ENCODE results near the gene PAPPA. TPM values are rescaled to one million over a fixed set of nuclear protein-coding genes. Genes with fewer than 3 reads are reported as not detected.

PAPPA gene
- total and polyA plus RNA-seq, 2 donors from 2014 or later = 4.2 to 10.2 TPM

DNA sequence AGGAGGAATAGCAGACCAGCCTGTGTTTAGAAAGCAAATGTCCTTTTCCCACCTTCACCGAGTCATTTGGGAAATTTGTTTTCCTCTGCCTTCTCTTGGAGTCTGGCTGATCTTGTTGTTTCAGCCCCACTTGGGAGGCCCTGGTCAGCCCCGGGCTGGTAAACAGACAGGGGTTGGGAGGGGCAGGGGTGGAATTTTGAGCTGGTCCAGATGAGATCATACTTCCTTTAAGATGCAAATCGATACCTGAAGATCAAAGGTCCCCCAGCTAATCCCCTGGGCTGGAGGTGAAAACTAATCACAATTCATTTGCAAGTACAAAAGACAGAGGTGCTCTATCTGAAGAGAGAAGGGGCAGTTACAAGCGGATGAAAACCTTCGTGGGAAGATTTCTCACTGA lies 118.4 kb downstream of the PAPPA start:
- H3K27me3 ChIP-seq (ENCODE audit: control insufficient read depth, insufficient read depth, low read length) = no peaks in the 10 kb centered on the region
- no peak overlapping the region for H3K4me3 ChIP-seq (ENCODE audit: low read length in 3 of 3)
- intact Hi-C loops (cut with DNase I) = no loop called here
- TF ChIP-seq, protein P1, sequence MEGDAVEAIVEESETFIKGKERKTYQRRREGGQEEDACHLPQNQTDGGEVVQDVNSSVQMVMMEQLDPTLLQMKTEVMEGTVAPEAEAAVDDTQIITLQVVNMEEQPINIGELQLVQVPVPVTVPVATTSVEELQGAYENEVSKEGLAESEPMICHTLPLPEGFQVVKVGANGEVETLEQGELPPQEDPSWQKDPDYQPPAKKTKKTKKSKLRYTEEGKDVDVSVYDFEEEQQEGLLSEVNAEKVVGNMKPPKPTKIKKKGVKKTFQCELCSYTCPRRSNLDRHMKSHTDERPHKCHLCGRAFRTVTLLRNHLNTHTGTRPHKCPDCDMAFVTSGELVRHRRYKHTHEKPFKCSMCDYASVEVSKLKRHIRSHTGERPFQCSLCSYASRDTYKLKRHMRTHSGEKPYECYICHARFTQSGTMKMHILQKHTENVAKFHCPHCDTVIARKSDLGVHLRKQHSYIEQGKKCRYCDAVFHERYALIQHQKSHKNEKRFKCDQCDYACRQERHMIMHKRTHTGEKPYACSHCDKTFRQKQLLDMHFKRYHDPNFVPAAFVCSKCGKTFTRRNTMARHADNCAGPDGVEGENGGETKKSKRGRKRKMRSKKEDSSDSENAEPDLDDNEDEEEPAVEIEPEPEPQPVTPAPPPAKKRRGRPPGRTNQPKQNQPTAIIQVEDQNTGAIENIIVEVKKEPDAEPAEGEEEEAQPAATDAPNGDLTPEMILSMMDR (IDR thresholded peaks at IDR 0.05; ENCODE audit: borderline replicate concordance, extremely low read depth, insufficient read depth) = no peak
- FAIRE-seq (no peak), DNase-seq (no peak)
- no peaks in the 10 kb centered on the region for H3K9me3 ChIP-seq (ENCODE audit: control insufficient read depth in 2 of 3, insufficient read depth in 1 of 3, low read length in 3 of 3)
- no peak overlapping the region for H3K27ac ChIP-seq (ENCODE audit: low read depth in 2 of 2, low read length in 2 of 2)
- no peak overlapping the region for H3K9ac ChIP-seq (ENCODE audit: low read length in 3 of 3)
- no peaks in the 10 kb centered on the region for H3K4me1 ChIP-seq (ENCODE audit: control insufficient read depth in 2 of 3, insufficient read depth in 2 of 3, low read depth in 1 of 3, low read length in 3 of 3)
- H3K36me3 ChIP-seq (ENCODE audit: control insufficient read depth in 2 of 3, insufficient read depth in 3 of 3, low read length in 3 of 3) = peaks cover 0 to 3% (median 0%) of the 10 kb centered on the region in 3 donors

DNA sequence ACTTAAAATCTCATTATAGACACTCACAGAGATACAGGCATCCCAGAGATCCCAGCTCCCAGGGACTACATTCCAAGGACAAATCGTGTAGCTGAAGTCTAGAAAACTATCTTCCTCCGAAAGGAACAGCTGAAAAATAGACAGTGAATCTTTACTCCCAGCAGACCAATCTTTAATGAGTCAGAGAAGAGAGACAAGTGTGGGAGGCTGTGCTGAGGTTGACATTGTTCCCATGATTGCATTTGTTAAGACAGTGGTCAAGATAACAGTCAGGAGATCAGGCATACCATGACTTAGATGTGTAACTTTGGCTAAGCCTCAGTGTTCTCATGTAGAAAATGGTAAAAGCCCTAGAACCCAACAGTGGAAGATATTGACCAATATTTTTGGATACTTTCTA lies 120.7 kb downstream of the PAPPA start:
- no peaks in the 10 kb centered on the region for H3K27me3 ChIP-seq (ENCODE audit: control insufficient read depth, insufficient read depth, low read length)
- intact Hi-C loops (cut with DNase I) = no loop called here
- no peak overlapping the region for H3K4me3 ChIP-seq (ENCODE audit: low read length in 3 of 3)
- H3K9ac ChIP-seq (ENCODE audit: low read length in 3 of 3) = no peak overlapping the region
- DNase-seq = peak in 1 of 5 donors; percentile 21
- H3K27ac ChIP-seq (ENCODE audit: low read depth in 2 of 2, low read length in 2 of 2) = no peak overlapping the region
- H3K36me3 ChIP-seq (ENCODE audit: control insufficient read depth in 2 of 3, insufficient read depth in 3 of 3, low read length in 3 of 3) = peaks cover 0 to 3% (median 0%) of the 10 kb centered on the region in 3 donors
- FAIRE-seq = no peak
- no peaks in the 10 kb centered on the region for H3K9me3 ChIP-seq (ENCODE audit: control insufficient read depth in 2 of 3, insufficient read depth in 1 of 3, low read length in 3 of 3)
- TF ChIP-seq, protein P1 (IDR thresholded peaks at IDR 0.05; ENCODE audit: borderline replicate concordance, extremely low read depth, insufficient read depth) = no peak
- H3K4me1 ChIP-seq (ENCODE audit: control insufficient read depth in 2 of 3, insufficient read depth in 2 of 3, low read depth in 1 of 3, low read length in 3 of 3) = no peaks in the 10 kb centered on the region

DNA sequence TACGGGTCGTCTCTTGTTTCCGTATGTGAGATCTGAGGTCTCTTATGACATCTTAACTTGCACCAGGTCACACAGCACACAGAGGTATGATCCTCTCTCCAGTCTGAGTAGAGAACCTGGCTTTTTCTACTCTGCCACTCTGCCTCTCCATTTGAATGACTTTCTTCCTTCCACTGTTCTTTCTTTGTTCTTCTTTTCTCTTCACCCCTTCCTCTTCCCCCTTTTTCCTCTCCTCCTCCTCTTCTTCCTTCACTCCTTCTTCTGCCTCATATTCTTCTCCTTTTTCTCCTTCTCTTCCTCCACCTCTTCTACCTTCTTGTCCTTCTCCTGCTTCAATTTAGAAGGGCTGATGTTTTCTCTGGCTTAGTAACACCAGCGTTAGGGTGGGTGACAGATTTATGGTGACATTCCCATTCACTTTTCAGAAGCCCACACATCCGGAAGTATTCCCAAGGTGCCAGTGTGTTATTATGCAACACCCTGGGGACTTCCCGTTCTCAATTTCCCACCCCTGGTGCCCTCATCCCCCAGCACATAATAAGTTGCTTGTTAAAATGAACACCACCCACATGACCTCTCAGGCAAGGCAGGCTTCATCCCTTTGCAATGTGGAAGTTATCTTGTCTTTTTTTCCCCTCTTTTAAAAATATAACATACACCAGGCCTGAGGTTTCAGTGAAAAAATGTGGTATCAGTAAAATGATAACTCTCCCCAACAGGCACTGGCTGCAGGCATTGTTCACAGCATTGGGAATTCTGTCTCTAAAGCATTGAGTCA lies 122.0 kb downstream of the PAPPA start:
- no peak overlapping the region for H3K27ac ChIP-seq (ENCODE audit: low read depth in 2 of 2, low read length in 2 of 2)
- peaks cover 0 to 3% (median 0%) of the 10 kb centered on the region in 3 donors for H3K36me3 ChIP-seq (ENCODE audit: control insufficient read depth in 2 of 3, insufficient read depth in 3 of 3, low read length in 3 of 3)
- H3K4me3 ChIP-seq (ENCODE audit: low read length in 3 of 3) = no peak overlapping the region
- DNase-seq = peak in 1 of 5 donors; percentile 16
- H3K27me3 ChIP-seq (ENCODE audit: control insufficient read depth, insufficient read depth, low read length) = no peaks in the 10 kb centered on the region
- H3K9me3 ChIP-seq (ENCODE audit: control insufficient read depth in 2 of 3, insufficient read depth in 1 of 3, low read length in 3 of 3) = no peaks in the 10 kb centered on the region
- no peak overlapping the region for H3K9ac ChIP-seq (ENCODE audit: low read length in 3 of 3)
- no peaks in the 10 kb centered on the region for H3K4me1 ChIP-seq (ENCODE audit: control insufficient read depth in 2 of 3, insufficient read depth in 2 of 3, low read depth in 1 of 3, low read length in 3 of 3)
- TF ChIP-seq, protein P1 (IDR thresholded peaks at IDR 0.05; ENCODE audit: borderline replicate concordance, extremely low read depth, insufficient read depth) = no peak
- no peak for FAIRE-seq
- intact Hi-C loops (cut with DNase I) = no loop called here
